ENCODE data around the gene C6orf15.

The C6orf15 gene

GRCh38 chr6:31065556-31065955 is 46.8 kb downstream of the C6orf15 start:
- DNase-seq: no peak

GRCh38 chr6:31063906-31064435 is 48.4 kb downstream of the C6orf15 start:
- no peak for DNase-seq

Measured in cerebellar nuclear complex (tissue), 1 donor.